AG04450 (cell line): ENCODE data around the gene KNSTRN. TPM values are rescaled to one million over a fixed set of nuclear protein-coding genes. Genes with fewer than 3 reads are reported as not detected.

Experiments
- CTCF ChIA-PET: fragments of 300-600, 350-600 bp; formaldehyde crosslinking; extraction: SDS; loops from one replicate; lab custom pipeline; 2022; ENCODE audit warnings: antibody characterized with exemption, inconsistent platforms; lab: Charles Lee
- POLR2A ChIA-PET: fragments of 350-600 bp; formaldehyde crosslinking; extraction: SDS; loops from one replicate; lab custom pipeline; 2021; ENCODE audit warnings: antibody characterized with exemption, inconsistent platforms; lab: Yijun Ruan, JAX
- DNase-seq: peaks from one replicate; pipeline ENCODE4 v3.0.0-alpha.2; 2011; ENCODE audit warnings: low read depth, low spot score
- H3K27ac ChIP-seq: one replicate; pipeline ENCODE4 v1.5.1; 2012; ENCODE audit warnings: low read depth, low read length, control low read depth
- H3K27me3 ChIP-seq: one replicate; pipeline ENCODE4 v1.6.0; 2012; ENCODE audit warnings: low read length; ENCODE audit not compliant: control insufficient read depth, insufficient read depth
- H3K4me3 ChIP-seq: 2 replicates; pipeline ENCODE4 v1.5.1; 2011; ENCODE audit warnings: mild to moderate bottlenecking, low read depth, low read length, control low read depth
- H3K9me3 ChIP-seq: 2 replicates; pipeline ENCODE4 v1.5.1; 2012; ENCODE audit warnings: low read length; ENCODE audit not compliant: control insufficient read depth, insufficient read depth
- CTCF ChIP-seq: IDR thresholded peaks from 2 replicates; pipeline ENCODE4 v1.5.1; 2011; ENCODE audit warnings: low read depth, low read length, control low read depth, inconsistent platforms
- polyA plus RNA-seq: library from polyadenylated mRNA; depleted of rRNA; stranded (reverse); fragments of >200 nt; gene quantifications from 2 replicates; pipeline ENCODE4 v1.2.3, GENCODE V29; 2011

KNSTRN gene
- polyA plus RNA-seq, 1 experiment = 18.2 TPM

GRCh38 chr15:40367686-40368611, 14.6 kb upstream of the KNSTRN start:
- ChIA-PET POLR2A (interaction anchor here (0.5 to 1.4 kb wide), 2 partner anchors 12 to 55 kb away, joined by 4 to 5 read pairs; no protein-coding TSS in a partner anchor), CTCF (interaction anchor here (0.6 to 3.3 kb wide), 20 partner anchors 10 to 129 kb away, joined by 3 to 16 read pairs (median 5); partner anchors contain the start of genes CCDC9B, DISP2, IVD and KNSTRN)
- no peak overlapping the region for H3K27ac ChIP-seq
- peaks cover 27% of the 10 kb centered on the region for H3K27me3 ChIP-seq
- peaks cover 3% of the 10 kb centered on the region; the same call in 1 of the 2 replicates for H3K9me3 ChIP-seq
- DNase-seq = peak; percentile 55
- peak overlapping the region; percentile 44 for H3K4me3 ChIP-seq
- TF ChIP-seq CTCF = peak; percentile 79

GRCh38 chr15:40368719-40369473, 13.6 kb upstream of the KNSTRN start:
- CTCF ChIA-PET = interaction anchor here (0.6 to 3.3 kb wide), 18 partner anchors 11 to 130 kb away, joined by 3 to 16 read pairs (median 4); partner anchors contain the start of genes CCDC9B, DISP2, IVD and KNSTRN
- no peak overlapping the region for H3K27ac ChIP-seq
- TF ChIP-seq CTCF = no peak
- peaks cover 3% of the 10 kb centered on the region; the same call in 1 of the 2 replicates for H3K9me3 ChIP-seq
- H3K27me3 ChIP-seq = peaks cover 21% of the 10 kb centered on the region
- H3K4me3 ChIP-seq = no peak overlapping the region
- DNase-seq = no peak
- POLR2A ChIA-PET = interaction anchor here (0.5 to 1.4 kb wide), 3 partner anchors 11 to 54 kb away, joined by 3 to 5 read pairs (median 4); no protein-coding TSS in a partner anchor

GRCh38 chr15:40369474-40369869, 13.0 kb upstream of the KNSTRN start:
- no peak for TF ChIP-seq CTCF
- POLR2A ChIA-PET = interaction anchor here (0.8 to 1.4 kb wide), 2 partner anchors 10 to 38 kb away, joined by 3 to 5 read pairs; no protein-coding TSS in a partner anchor

GRCh38 chr15:40369971-40370370, 12.6 kb upstream of the KNSTRN start:
- TF ChIP-seq CTCF = no peak
- Histone ChIP-seq H3K4me3 (no peak overlapping the region), H3K27me3 (peaks cover 16% of the 10 kb centered on the region), H3K27ac (no peak overlapping the region), H3K9me3 (peaks cover 3% of the 10 kb centered on the region; the same call in 1 of the 2 replicates)
- POLR2A ChIA-PET = no interaction called here
- CTCF ChIA-PET = interaction anchor here (3.3 kb wide), 1 partner anchor 26 kb away, joined by 16 read pairs; no protein-coding TSS in a partner anchor
- no peak for DNase-seq

More at GRCh38 chr15:40369474-40369869, 13.0 kb upstream of the KNSTRN start:
- no peak for DNase-seq
- Histone ChIP-seq H3K27me3 (peaks cover 16% of the 10 kb centered on the region), H3K27ac (no peak overlapping the region), H3K9me3 (peaks cover 3% of the 10 kb centered on the region; the same call in 1 of the 2 replicates), H3K4me3 (no peak overlapping the region)
- CTCF ChIA-PET = interaction anchor here (1.2 to 3.3 kb wide), 6 partner anchors 10 to 71 kb away, joined by 3 to 16 read pairs (median 7); partner anchors contain the start of gene DISP2
